NCI-H82 treated with DMSO at 0.1 percent for 48 hours (cell line): Measurements from ENCODE around the gene CETN3.

Experiments used
- DNase-seq: peaks from one replicate; lab custom pipeline; 2025; ENCODE audit not compliant: unreplicated experiment; lab: John Stamatoyannopoulos, UW

CETN3 gene

DNA sequence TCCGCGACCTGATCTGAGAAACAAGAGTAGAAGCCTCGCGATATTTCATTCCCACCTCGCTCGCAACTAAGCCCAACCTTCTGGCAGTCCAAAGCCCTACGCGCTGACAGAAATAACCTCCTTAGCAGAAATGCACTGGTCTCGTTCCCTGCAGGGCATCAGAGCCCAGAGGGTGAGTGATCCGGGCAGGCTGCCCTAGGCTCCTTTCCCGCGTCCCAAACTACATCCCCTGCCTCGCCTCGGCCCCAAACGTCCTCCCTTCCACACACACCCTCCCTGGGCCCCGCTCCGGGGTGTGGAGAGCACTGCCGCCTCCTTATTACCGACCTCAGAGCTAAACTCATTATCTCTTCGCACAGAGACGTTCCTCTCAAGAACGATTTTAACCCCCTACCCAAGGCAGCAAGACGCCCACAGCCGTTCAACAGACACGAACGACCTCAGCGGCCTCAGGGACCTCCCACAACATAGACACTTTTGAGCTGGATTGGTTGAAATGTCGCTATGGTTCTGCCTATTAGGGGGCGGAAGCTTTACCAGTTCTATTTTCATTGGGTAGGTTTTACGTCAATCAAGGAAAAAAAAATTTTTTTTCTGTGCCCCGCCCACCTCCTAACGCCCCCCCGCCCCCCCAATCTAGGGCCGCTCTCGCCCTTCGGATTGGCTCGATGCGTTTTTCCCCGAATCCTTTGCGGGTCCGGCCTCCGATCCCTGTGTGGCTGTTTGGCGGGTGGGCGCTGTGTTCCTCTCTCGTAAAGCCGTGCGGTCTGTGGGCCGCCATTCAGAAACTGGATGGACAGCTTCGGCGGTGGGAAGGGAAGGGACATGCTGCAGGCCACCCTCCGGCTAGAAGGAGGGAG, at the start of gene CETN3:
CETN3 (minus strand) TSS at position 439 of the 860 bp plus-strand sequence; CDS start at position 344, 95 bp downstream.
- DNase-seq = peak; percentile 92

DNA sequence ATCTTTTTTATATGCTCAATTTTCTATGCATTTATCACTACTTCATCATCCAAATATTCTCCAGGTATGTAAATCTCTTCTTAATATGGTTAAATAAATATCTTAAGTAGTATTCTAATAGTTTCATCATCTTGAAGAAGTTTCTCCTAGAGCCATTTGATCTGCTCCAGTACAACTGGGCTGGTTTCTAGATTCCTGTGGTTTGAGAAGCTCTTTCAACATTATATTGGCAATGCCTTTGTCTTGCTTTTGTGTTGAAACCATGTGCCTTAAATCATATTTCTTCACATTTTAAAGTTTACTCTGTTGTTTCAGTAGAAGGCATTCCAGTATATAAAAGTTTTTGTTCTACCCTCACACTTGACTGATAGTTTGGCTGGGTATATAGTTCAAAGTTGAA, 37.4 kb upstream of the CETN3 start:
- no peak for DNase-seq

DNA sequence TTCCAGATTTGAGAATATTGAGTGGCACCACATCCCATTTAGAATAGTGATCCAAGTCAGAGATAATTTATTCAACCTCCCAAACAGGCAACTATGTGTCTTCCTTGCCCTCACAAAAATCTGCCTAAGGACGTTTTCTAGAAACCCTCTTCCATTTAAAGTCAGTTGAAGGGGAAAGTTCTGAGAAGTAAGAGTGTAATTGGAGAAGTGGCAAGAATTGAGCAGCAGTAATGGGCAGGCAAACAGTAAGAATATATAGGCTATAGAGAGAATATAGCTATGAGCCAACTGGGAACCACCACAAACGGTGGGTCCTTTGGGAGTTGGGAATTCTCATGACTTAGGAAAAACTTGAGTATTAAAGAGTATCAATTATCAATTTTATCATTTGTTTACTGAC, 31.1 kb upstream of the CETN3 start:
- DNase-seq = no peak

DNA sequence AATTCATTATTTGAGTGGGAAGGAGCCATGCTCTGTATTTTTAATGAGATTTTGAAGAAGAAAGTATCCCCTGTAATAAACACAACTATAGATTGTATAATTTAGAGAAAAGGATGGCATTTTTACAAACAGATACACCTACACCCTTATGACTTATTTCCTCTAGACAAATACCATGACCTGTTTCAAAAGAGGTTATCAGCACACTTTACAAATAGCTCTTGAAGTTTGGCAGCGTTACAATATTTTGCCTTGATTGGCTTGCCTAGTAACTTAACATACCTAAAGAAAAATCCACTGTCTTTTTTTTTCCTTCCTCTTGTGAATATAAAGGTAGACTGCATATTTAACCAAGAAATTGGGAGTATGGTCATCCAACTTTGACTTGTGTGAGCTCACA, 28.5 kb upstream of the CETN3 start:
- DNase-seq = no peak

DNA sequence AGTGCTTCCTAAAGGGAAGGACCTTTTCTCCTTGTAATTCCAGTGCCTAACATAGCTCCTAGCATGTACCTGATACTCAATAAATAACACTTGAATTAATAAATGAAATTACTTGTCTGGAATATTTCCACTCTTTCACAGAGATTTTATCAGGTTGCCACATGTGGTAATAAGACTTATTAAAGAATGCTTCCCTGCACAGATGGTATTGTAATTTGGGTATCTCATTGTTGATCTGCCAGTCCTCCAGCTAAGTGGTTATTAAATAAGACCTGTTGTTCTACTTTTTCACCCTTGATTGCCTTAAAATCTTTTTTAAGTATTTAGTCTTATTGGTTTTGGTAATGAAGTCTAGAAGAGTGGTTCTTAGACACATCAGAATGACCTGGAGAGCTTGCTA, 28.1 kb upstream of the CETN3 start:
- no peak for DNase-seq

DNA sequence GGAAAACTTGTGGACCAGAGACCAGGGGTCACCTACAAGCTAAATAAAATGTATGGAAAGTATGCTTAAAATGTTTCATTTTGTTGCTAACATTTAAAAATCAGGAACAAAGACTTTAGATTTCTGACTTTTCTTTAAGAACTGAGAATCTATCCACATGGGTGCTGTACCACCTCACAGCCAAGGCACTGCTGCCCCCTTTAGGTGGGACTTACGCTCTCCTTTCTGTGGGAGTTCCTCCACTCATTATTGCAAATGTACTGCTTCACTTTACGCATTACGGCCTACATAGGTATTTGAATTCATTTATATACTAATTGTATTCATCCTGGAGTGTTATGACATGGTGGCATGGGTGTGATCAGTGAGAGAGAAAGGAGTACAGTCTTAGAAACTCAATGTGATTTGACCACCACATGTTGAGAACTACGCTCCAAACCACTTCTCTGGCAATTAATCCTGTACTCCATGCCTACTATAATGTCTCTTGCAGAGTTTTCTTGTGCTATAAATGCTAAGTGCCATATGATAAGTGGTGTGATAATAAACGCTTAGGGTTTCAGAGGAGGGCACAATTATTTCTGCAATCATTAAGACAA, 24.7 kb upstream of the CETN3 start:
- DNase-seq = peak; percentile 14

DNA sequence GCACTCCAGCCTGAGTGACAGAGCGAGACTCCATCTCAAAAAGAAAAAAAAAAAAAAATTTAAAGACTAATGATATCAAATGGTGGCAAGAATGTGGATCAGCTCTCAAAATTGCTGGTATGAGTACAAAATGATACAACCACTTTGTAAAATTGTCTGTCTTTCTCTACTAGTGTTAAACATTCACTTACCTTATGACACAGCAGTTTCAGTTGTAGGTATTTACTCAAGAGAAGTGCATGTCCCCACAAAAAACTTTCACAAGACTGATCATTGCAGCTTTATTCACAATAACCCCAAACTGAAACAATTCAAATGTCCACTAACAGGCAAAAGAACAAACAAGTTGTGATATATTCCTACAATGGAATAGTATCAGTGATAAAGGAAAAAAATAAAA, 14.7 kb upstream of the CETN3 start:
- DNase-seq = no peak

DNA sequence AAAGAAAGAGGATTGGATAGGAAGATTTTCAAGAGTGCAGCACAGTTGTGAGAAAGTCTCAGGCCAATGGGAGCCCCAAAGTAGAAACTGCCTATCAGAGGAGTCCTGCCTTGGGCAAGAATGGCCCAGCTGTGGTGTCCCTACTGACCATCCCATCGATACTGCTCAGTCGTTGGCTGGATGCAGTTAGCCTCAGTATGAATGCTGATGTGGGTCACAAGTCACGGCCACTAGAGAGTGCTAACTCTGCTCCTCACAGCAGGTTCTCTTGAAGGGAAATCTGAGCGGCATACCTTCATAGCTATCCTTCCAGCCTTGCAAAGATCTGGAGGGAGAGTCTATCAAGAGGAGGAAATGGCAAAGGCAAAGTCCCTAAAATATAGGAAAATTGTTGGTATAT, 11.6 kb upstream of the CETN3 start:
- no peak for DNase-seq

DNA sequence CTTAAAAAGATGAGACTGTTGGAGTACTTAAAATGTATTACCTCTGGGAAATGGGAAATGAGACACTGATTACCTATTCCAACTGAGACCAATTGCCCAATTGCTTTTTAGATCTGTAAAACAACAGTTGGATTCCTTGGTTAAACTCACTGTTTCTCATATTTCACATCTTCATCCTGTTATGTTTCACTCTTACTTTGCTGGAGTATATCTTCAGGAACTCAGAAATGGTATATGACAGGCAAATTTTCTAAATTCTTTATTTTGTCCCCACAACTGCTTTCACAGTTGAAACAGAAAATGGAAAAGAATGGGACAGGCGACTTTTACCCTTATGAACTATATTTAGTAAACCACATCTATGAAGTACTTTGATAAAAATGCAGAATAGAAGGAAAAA, 8.7 kb upstream of the CETN3 start:
- no peak for DNase-seq

DNA sequence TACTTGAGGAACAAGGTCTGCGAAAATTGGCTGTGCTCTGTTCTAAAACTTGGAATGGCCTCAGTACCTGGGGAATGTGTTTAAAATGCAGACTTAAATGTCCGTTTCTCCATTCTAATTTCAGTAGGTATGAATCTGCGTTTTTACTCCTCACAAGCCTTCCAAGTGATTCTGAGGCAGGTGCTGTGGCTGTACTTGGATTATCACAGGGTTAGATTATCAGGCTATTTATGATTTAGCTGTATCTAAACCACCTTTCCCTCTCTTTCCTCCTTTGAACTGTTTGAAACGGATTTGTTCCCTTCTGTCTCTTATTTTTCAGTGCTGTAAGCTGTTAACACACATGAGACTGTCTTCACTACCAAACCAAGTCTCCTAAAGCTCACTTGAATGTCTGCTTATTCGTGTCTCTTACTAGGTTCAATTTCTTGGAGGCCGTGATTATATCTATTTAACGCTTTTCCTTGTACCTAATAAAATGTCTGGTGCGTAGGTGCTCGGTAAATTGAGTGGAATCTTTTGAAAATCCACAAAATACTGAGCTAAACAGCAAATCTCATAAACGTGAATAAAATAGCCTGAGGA, 714 bp upstream of the CETN3 start:
- DNase-seq = no peak

DNA sequence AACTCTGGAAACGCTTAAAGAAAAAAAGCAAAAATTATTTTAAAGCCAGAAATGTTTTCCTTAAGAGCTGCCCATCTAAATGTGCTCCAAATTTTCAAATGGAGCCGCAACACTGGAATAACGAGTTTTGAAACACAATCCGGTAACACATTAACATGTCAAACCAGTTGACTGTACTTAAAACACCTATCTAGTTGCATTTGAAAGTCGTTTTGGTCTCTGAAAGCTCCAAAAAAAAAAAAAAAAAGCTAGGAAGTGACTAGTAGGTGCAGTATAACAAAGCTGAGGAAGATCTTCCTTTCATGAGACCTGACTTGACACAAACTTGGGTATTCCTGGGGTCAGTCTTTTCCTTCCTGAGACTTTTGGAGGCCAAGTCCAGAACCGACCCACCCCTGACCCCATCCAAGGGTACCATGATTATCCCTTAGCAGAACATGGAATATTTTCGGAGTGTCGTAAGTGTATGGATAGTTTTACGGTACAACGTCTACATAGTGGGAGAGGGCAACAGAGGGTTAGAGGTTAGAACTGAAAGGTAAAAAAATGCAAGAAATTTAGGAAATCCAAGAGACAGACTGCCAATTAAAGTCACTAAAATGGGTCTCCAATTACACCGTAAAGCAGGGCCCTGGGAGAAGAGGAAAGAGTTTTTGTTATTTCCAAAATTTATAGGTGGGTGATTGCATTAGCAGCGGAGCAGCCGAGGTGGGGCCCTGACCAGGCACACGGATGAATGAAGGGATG, 812 bp downstream of the CETN3 start:
- DNase-seq = no peak

- DNase-seq = no peak
Measured at GRCh38 chr5:90406466-90406865, 3.1 kb downstream of the CETN3 start.

DNA sequence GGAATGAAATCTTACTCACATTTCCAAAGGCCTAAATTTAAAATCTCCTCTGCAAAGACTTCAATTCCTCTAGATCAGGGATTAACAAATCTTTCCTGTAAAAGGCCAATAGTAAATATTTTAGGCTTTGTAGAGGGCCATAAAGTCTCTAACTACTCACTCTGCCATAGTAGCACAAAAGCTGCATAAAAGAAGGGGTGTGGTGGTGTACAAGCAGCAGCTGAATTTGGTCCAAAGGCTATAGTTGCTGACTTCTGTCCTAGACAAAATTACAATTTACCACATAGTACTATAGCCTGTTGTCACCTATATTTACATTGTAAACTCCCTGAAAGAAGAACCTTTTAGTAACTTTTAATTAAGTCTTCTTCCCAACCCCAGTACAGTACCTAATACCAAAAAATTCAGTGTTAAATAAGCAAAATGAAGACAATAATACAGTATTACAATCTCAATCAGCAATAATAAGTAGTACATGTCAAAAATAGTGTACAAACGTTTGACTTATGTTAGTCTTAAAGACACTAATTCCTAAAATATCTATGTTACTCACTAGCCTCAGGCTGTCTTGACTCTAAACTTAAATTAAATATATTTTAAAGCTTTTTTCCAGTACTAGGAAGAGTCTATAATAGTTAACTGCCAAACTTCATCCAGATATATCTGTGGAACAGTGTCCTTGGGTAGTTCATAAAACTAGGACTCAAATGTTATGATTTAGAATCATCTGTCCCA, 6.9 kb downstream of the CETN3 start:
- DNase-seq = no peak

- DNase-seq = no peak
Measured at GRCh38 chr5:90399251-90399650, 10.3 kb downstream of the CETN3 start.

DNA sequence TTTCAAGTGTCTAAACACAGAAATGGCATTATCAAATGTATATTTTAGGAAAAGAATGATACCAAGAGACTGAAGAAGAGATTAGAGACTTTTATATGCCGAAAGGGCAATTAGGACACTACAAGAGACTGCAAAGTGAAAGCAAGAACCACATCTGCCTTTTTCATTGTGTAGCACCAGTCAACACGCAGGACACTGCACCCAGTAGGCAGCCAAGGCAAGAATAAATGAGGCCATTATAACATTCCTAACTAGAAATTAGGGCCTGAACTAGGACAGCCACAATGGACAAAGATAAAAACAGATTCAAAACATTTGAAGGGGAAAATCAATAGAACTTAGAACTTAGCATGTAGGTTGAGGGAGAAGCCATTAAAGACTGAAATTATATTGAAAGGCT, 10.8 kb downstream of the CETN3 start:
- no peak for DNase-seq

DNA sequence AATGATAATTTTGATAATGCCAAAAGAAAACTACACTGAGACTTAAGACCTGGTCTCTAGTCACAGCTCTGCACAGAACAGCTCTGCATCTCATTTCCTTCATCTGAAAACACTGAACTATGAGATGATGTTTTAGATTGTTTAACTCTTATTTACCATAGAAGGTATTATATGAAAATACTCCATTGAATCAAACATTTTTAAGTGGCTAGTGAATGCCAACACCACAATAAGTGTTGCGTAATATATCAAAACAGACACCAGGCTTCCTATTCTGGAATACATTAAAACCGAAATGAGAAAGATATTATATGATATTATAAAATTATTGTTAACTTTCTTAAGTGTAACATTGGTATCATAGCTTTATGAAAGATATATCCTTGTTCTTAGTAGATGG, 14.6 kb downstream of the CETN3 start:
- no peak for DNase-seq

GRCh38 chr5:90390928-90391327, 18.6 kb downstream of the CETN3 start:
- no peak for DNase-seq

DNA sequence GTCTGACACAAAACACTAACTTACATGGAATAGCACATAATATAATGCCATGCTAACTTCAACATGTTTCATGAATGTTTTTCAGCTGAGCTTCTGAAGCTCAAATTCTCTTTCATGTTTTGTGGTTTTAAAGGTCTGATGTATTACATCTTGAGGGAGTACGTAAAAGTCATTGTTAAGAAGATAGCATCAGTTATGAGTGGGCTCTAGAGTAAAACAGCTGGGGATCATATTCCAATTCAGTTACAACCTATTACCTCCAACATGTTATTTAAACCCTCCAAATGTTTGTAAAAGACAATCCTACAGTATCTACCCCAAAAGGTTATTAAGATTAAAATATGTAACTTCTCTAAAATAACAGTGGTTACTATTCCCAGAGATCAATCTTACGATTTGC, 19.2 kb downstream of the CETN3 start:
- DNase-seq = no peak

DNA sequence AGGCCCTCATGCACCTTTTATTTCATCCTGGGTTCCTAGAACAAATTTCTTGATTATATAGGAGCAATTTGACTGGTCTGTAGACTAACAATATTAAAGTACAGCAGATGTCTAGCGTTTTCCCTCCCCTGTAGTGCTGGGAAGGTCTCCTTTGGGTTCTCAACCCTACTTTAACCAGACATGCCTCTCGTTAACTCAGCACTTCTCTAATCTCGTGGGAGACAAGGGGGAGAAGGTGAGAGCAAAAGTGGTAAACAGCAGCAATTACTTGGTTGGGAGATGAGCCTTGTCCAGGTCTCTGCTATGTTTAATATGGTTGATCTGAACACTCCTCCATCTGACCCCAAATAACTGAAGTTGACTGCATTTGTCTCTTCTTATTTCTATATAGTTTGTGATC, 22.0 kb downstream of the CETN3 start:
- DNase-seq = no peak

GRCh38 chr5:90386099-90386710, 23.4 kb downstream of the CETN3 start:
- no peak for DNase-seq

DNA sequence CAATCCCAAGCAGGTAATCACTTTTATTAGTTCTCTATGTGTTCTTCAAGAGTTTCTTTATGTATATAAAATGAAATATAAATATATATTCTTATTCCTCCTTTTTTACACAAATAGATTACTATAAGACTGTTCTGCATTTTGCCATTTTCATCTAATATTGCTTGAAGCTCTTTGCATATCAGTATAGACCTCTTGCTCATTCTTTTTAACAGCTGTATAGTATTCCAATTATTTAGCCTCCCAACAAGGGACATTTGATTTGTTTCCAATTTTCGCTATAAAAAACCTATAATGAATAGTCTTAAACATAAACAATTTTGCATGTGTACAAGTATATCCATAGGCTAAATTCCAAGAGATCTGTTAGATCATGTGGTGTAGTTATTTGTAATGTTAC, 25.2 kb downstream of the CETN3 start:
- no peak for DNase-seq
